GM21825 (cell line): Measurements from ENCODE around the gene NGEF.
"Not testable (repeated sequence)": the region's sequence is repeated elsewhere in the genome, so short reads cannot be mapped to it uniquely, and the experiment has no call there.

ENCODE experiments used
- ATAC-seq: cut with Tn5 transposase; IDR thresholded peaks from one replicate; pipeline ENCODE4 v1.9.1; 2021; ENCODE audit warnings: mild to moderate bottlenecking, moderate library complexity; ENCODE audit not compliant: unreplicated experiment

The NGEF gene

DNA sequence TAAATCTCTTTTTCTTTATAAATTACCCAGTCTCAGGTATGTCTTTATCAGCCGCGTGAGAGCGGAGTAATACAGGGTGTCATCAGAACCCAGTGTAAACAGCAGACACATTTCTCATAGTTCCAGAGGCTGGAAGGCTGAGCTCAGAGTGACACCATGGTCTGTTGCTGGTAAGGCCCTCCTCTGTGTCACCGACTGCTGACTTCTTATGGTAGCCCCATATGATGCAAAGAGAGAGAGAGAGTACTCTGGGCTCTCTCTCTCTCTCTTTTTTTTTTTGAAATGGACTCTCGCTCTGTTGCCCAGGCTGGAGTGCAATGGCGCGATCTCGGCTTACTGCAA lies 83.0 kb downstream of the NGEF start:
- no peak for ATAC-seq

DNA sequence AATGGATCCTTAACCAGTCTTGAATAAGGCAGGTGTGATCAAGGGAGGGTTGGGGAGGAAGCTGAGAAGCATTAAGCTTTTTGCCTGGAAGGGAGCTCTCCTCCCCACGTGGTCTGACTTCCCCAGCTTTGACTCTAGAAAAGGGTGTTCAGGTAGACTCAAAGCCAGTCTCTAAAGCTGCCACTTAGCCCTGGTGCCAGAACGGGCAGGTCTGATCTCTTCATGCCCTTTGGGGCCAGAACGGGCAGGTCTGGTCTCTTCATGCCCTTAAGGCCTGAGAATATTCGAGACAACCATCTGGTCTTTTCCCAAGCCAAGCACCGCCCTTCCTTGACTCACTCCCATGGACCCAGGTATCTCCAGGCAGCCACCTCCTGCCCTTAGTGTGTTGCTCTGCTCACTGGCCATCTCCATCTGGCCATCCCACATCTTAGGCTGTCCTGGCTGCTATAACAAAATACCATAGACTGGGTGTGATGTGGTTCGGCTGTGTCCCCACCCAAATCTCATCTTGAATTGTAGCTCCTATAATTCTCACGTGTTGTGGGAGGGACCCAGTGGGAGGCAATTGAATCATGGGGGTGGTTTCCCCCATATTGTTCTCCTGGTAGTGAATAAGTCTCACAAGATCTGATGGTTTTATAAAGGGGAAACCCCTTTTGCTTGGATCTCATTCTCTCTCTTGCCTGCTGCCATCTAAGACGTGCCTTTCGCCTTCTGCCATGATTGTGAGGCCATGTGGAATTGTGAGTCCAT lies 83.6 kb downstream of the NGEF start:
- no peak for ATAC-seq

DNA sequence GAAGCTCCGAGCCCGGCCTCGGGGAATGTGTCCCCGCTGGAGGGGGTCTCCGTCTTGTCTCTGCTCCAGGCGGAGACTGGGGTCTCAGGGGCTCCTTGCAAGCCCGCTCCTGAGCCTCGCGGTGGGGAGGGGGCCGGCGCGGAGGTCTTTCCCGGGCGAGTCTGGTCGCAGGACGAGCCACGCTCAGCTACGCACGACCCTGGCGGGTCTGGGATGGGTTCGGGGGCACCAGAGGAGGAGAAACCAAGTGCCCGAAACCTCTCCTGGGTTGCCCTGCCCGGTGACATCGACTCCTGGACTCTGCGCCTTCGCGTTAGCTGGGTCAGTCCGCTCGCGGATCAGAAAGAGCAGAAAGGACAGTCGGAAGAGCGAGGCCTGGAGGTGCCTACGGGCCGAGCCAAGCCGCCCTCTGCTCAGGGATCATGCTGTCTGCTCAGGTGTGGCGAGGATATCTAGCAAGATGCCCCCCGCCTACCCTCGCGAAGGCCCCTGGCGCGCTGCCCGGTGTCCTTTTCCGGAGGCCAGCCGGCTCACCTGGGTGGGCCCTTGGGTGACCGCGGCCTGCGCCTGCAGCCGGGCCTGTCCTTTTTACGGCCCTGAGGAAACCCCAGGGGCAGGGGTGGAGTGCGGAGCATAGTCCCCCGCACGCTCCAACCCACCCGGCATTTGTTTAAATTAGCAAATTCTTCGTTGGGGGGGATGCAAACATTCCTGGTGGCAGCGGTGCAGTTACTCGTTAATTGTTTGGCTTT lies 84.3 kb downstream of the NGEF start:
- no peak for ATAC-seq

DNA sequence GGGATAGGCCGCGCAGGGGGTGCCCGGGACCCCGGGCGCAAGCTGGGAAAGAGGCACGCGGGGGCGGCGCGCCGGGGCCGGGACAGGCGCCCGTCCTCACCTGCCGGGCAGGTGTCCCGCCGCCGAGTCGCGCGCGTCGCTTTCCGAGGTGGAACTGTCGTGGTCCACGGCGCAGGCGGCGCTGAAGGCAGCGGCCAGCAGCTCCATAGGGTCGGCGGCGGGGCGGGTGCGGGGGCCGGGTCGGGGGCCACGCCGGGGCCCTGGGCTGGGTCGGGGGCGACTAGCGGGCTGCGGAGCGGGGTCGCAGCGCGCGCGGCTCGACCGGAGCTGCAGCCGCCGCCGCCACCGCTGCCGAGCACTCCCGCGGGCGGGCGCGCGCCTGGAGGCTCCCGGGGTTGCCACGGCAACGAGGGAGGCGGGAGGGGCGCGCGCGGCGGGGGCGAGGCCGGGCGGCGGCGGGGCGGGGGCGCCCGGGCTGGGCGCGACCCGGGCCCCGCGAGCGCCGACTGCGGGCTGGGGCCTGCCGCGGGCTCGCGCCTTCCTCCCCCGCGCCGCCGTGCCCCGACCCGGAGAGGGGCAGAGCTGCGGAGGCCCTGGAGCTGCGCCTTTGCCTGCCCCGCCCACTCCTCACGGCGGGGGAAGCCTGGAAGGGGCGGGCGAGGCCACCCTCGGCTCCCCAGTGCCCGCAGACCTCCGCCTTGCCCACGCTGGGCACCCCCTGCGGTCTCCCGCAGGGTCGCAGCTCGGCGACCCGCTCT lies 85.1 kb downstream of the NGEF start:
- ATAC-seq: no peak

DNA sequence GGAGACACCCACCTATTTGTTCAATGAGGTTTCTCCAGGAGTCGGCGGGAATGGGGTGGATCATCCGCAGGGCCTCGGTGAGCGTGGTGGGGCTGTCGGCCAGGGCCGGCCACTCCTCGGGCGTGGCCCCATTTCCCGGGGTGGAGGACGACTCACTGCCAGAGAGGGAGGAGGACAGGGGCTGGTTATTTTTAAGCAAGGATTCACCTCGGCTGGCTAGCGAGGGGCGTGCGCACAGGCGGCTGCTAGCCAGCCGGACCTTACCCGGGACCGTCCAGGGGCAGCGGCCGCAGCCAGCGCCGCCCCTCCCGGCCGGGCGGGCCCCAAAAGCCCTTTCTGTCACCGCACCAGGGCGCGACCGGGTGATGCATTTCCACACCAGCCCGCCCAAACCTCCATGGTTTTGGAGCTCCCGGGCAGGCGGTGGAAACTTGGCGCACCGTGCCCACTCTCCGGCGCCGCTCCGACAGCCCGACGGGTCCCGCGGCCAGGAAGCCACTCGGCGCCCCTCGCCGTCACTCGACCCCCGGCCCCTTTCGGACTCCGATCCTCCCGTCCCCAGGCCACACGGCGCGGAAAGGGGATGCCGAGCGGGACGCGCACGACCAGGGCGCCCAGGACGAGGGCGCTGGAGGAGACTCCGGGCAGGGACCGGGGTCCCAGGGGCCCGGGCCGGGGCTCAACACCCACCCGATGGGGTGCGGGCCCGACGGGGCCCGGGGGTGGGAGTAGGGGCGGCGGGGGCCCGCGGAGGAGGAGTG lies 85.8 kb downstream of the NGEF start:
- ATAC-seq: no peak

DNA sequence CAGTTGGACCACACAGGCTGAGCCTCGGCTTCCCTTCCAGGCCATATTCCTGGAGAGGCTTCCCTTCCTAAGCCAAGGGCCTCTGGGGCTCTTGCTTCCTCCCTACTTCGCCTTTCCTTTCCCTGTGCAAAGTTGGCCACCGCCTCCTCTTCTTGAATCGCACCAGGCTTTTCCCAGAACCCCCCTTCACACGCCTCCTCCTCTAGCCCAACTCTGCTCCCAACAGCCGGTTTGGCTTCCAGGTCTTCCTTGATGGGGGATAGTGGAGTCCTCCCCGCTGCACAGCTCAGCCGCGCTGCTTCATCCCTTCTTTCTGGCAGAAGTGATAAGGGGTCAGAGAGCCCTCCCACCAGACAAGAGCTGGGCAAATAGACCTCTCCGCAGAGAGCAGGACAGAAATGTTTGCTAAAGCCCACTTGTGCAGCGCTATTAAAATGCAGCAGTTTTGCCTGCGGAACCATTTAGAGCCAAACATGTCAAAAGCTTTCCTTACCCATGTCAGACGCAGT lies 86.6 kb downstream of the NGEF start:
- no peak for ATAC-seq

DNA sequence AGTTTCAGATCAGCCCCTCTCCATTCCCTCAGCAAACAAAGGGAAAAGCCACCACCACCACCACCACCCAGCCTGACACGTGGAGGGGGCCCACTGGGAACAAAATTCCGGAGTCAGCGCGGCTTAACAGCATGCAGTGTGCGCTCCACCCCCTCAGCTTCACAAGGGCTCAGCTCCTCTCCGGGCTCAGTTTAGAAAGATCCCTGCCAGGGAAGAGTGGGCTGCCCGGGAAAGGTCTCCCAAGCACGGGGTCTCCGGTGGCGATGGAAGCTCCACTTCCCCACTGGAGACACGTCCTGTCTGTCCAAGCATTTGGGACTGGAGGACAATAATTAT lies 87.3 kb downstream of the NGEF start:
- no peak for ATAC-seq

DNA sequence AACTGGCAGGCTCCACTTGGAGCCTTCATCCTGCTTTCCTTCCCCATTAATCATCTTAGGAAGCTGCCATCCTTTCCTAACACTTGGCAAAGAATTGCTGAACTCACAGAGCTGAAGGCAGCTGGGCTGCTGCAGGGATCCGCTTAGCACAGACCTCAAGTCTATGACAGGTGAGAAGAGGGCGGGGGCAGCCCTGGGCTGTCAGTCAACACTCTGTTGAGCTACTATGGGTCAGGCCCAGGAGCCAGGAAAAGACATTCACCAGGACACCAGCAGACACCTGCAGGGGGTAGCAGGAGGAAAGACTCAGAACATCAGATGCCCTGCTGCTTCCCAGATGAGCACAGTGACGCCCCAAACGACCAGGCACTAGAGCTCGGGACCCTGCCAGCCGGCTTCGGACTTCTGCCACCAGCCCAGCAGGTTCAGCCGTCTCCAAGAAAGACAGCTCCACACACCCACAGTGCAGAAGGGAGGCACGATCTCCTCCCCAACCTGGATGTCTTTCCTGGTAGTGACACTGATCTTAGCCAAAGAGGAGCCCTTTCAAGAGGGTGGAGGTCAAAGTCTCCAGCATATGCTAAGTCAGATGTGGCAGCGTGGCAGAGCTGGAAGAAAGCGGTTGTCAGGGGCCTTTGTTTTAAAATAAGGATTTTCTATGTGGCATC lies 87.8 kb downstream of the NGEF start:
- ATAC-seq: no peak

DNA sequence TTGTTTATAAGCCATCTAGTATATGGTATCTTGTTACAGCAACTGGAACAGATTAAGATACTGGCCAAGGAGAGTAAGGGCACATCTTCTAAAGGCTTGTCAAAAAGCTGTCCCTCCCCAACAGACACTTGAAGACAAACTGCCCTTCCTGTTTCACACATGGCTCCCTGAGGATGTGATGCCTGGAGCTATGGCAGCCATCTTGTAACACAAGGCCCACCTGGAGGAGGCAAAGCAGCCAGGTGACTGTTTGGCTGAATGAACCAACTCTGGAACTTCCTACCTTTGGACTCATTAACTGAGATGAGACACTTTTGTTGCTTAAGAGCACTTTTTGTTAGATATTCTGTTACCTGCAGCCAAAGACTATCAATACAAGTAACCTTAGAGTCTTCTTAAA lies 88.6 kb downstream of the NGEF start:
- ATAC-seq: no peak

DNA sequence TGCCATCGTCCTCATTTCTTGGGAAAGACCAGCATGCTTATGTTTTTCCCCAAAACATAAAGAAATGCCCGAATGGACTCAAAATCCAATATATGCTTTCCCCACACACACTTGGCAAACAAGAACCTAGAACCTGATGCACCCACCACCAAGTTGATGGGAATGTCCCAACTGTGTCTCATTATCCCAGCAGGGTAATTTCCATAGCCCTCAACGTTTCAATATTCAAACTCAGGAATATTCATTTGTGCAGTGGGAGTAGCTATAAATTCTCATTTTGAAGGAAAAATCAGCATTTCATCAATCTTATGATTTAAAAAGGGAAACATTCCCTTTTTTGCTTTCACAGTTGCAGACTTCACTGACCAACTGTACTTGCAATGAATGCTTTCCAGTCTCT lies 92.3 kb downstream of the NGEF start:
- no peak for ATAC-seq

DNA sequence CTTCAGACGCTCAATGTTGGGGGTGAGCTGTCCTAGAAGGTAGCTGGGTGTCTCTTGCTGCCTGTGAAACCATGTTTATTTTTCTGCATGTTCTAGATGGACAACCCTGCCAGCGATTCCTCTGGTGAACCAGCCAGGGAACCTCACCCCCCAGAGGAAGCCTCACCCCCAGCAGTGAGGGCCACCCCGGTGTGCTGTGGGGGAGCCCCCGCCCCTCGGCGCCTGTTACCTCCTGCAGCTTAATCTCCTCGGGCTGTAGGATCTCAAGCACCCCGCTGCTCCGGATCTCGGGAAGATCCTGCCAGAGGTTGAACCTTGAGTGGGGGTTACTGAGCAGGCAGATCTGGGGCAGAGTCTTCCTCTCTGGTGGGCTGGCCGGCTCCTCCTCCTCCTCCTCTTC lies 93.0 kb downstream of the NGEF start:
- ATAC-seq: no peak

DNA sequence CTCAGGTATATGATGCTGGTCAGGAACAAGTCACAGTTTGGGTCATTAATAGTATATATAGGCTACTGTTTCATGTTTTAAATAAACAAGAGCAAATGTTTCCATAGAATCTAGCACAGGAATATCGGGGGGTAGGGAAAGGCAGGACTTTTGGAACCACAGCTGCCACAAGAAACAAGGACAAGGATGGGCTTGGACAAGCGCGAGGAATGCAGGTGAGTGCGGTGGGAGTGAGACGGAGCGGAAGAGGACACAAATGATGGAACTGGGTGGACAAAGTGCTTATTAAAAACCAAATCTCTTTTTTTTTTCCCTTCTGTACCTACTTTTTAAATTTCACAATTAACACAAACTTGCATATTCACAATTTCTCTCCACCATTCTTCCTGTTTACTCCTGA lies 93.9 kb downstream of the NGEF start:
- no peak for ATAC-seq

DNA sequence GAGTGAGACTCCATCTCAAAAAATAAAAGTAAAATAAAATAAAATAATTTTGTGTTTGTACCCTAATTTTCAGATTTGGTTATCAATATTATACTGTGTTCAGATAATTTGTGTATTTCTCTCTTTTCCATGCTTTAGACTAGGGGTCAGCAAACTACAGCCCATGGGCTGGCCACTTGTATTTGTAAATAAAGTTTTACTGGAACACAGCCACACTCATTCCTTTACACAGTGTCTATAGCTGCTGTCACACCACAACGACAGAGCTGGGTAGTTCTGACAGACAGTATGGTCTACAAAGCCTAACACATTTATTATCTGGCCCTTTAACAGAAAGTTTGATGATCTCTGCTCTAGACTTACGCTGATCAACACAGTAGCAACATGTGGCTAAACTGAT lies 99.2 kb downstream of the NGEF start:
- ATAC-seq: no peak

DNA sequence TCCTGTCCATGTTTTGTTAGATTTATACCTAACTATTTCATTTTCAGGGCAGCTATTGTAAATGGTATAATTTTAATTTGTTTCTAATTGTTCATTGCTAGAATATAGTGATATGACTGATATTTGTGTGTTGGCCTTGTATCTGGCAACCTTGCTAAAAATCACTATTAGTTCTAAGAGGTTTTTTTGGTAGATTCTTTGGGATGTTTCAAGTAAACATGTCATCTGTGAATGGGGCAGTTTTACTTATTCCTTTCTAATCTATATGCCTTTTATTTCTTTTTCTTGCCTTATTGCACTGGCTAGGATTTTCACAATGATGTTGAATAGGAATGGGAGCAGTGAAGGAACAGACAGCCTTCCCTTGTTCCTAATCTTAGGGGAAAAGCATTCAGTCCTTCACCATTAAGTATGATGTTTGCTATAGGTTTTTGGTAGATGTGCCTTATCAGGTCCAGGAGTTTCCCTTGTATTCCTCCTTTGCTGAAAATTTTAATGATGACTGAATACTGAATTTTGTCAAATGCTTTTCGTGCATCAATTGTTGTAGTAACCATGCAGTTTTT lies 101.3 kb downstream of the NGEF start:
- no peak for ATAC-seq

DNA sequence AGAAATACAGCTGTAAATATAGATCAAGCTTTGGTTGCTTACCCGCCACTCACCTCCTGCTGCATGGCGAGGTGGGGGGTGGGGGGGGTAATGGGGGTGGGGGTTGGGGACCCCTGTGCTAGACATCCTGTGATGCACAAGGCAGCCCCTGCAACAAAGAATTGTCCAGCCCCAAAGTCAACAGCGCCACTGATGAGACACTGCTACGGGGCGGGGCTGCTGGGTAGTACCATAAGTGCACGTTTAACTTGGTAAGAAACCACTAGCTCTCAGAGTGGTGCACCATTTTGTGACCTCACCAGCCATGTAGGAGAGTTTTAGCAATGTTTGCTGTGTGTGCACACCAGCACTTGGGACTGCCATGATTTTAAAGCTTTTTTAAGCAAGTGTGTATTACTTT lies 102.7 kb downstream of the NGEF start:
- no peak for ATAC-seq

DNA sequence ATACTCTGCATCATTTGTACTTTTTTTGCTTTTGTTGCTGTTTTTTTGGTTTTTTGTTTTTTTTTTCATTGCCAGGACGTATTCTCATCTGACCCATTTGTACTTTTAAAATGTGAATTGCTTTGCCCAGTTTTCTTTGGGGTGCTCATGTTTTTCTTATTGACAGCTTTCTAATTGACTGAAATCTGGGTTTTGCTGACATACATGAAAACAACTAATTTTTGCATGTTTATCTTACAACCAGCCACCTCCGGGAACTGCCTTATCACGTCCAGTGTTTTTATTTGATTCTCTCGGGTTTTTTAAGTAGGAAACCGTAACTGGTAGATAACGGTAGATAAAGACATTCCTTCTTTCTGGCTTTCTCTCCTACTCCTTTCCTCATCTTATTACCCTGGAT lies 104.4 kb downstream of the NGEF start:
- no peak for ATAC-seq

DNA sequence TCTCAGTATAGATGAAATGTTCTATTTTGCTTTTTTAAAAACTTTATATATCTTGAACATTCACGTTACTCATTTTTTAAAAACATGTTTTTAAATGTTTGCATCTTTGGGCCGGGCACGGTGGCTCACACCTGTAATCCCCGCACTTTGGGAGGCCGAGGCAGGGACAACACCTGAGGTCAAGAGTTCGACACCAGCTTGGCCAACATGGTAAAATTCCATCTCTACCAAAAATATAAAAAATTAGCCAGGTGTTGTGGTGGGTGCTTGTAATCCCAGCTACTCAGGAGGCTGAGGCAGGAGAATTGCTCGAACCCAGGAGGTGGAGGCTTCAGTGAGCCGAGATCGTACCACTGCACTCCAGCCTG lies 105.4 kb downstream of the NGEF start:
- ATAC-seq: not testable (repeated sequence)

DNA sequence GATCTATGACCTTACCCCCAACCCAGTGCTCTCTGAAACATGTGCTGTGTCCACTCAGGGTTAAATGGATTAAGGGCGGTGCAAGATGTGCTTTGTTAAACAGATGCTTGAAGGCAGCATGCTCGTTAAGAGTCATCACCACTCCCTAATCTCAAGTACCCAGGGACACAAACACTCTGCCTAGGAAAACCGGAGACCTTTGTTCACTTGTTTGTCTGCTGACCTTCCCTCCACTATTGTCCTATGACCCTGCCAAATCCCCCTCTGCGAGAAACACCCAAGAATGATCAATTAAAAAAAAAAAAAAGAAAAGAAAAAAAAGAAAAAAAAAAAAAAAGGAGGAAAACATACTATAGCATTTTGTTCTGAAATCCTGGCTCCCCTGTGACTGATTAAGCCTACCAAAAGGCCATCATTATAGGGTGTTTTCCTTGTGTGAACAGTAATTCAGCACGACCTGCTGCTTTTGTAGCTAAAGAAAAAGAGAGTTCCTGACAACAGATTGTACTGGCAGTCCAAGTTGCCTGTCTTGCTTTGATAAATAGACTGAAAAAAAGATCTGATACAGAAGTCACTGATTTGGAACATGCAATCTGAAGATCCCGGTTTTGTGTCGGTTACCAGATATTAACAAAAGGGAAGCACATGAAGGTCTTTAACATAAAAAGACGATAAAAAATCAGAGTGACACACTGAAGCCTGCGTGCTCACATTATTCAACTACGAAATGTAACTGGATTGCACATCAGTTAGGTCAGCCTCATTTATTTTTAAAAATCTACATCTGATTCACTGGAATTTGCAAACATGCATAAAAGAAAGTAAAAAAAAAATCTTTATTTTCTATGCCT lies 106.0 kb downstream of the NGEF start:
- not testable (repeated sequence) for ATAC-seq

DNA sequence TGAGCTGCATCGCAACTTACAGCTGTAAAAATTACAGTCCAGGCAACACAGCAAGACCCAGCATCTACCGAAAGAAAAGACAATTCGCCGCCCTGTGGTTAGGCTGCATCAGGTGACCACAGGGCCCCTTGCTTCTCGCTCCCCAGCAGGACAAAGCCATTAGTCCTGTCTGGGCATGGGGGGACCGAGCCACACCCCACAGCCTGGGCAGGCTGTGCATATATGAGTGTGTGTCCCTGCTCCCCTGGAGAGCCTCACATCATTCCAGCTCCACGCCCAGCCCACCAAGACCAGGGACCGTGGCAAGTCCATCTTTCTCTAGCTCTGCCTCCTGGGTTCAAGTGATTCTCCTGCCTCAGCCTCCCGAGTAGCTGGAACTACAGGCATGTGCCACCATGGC lies 109.1 kb downstream of the NGEF start:
- no peak for ATAC-seq
